ENCODE results near the gene VPS11.

The VPS11 gene

GRCh38 chr11:119121008-119121810 is 53.6 kb downstream of the VPS11 start, which contains the start of gene HINFP:
Gene HINFP (plus strand): TSS chr11:119121580. CDS start chr11:119126945, 5,365 bp downstream.
- peak; percentile 100 for DNase-seq (ENCODE audit: low read depth)

- no peak for DNase-seq (ENCODE audit: low read depth)
Observed at GRCh38 chr11:119121811-119122124, 54.1 kb downstream of the VPS11 start.

GRCh38 chr11:119125821-119126220 is 58.2 kb downstream of the VPS11 start:
- no peak for DNase-seq (ENCODE audit: low read depth)

- no peak for DNase-seq (ENCODE audit: low read depth)
Observed at GRCh38 chr11:119126675-119127268, 59.2 kb downstream of the VPS11 start.

- DNase-seq (ENCODE audit: low read depth), result no peak
Observed at GRCh38 chr11:119130662-119131061, 63.0 kb downstream of the VPS11 start.

Data from activated T-helper 9 cell treated with anti-CD3 and anti-CD28 coated beads, Interleukin-2, amount 50 U/mL, for 16 hours (primary cell).